PC-9 (cell line): ENCODE data around the gene EFCAB11. TPM values are rescaled to one million over a fixed set of nuclear protein-coding genes. Genes with fewer than 3 reads are reported as not detected.

Experiments used
- BruUV-seq: library from RNA; stranded (reverse); fragments of 400-500 nt; replicated peaks from 2 replicates; lab custom pipeline; 2021; lab: Mats Ljungman, UMichigan
- CTCF ChIA-PET: fragments of 300-600 bp; sonication (Branson Sonifier 250); formaldehyde crosslinking; loops from one replicate; lab custom pipeline; 2022; ENCODE audit warnings: antibody characterized with exemption; lab: Charles Lee
- POLR2A ChIA-PET: fragments of 300-600 bp; sonication (Branson Sonifier 250); formaldehyde crosslinking; loops from one replicate; lab custom pipeline; 2022; ENCODE audit warnings: antibody characterized with exemption; ENCODE audit not compliant: unreplicated experiment; lab: Charles Lee
- DNase-seq, 2 experiments: peaks; one replicate each; pipeline versions ENCODE4 v3.0.0 to v3.0.0-alpha.2; 2015 to 2022; ENCODE audit warnings: mixed read lengths in 1 of 2
- H2AFZ ChIP-seq: fragments of 200-600 bp; sonication (generic); 2 replicates; pipeline ENCODE4 v1.8.1; 2017; ENCODE audit warnings: antibody characterized with exemption
- H3F3A ChIP-seq: fragments of 200-600 bp; sonication (generic); 2 replicates; pipeline ENCODE4 v1.8.1; 2017; ENCODE audit warnings: antibody characterized with exemption, mild to moderate bottlenecking, low read depth; ENCODE audit not compliant: insufficient read depth
- H3K27ac ChIP-seq: fragments of 200-600 bp; sonication (generic); 2 replicates; pipeline ENCODE4 v1.6.1; 2016; ENCODE audit warnings: mixed run types
- H3K27me3 ChIP-seq: fragments of 200-600 bp; sonication (generic); 2 replicates; pipeline ENCODE4 v1.6.1; 2016; ENCODE audit warnings: low read depth, mixed run types; ENCODE audit not compliant: insufficient read depth
- H3K36me3 ChIP-seq: fragments of 200-600 bp; sonication (generic); 2 replicates; pipeline ENCODE4 v1.6.1; 2016; ENCODE audit warnings: low read depth, mixed run types
- H3K4me1 ChIP-seq: fragments of 200-600 bp; sonication (generic); replicated peaks from 2 replicates; pipeline ENCODE4 v1.6.1; 2016; ENCODE audit warnings: mixed run types; ENCODE audit not compliant: insufficient read depth
- H3K4me2 ChIP-seq: fragments of 200-600 bp; sonication (generic); 2 replicates; pipeline ENCODE4 v1.6.1; 2017; ENCODE audit warnings: mixed run types
- H3K4me3 ChIP-seq: fragments of 200-600 bp; sonication (generic); 2 replicates; pipeline ENCODE4 v1.6.1; 2016; ENCODE audit warnings: mixed run types
- H3K79me2 ChIP-seq: fragments of 200-600 bp; sonication (generic); 2 replicates; pipeline ENCODE4 v1.6.1; 2017; ENCODE audit warnings: low read depth, mixed run types
- H3K9me2 ChIP-seq: fragments of 200-600 bp; sonication (generic); 2 replicates; pipeline ENCODE4 v1.8.1; 2017; ENCODE audit warnings: mild to moderate bottlenecking; ENCODE audit not compliant: insufficient read depth
- H3K9me3 ChIP-seq: fragments of 200-600 bp; sonication (generic); 2 replicates; pipeline ENCODE4 v1.8.1; 2016; ENCODE audit warnings: low read depth; ENCODE audit not compliant: insufficient read depth
- H4K20me1 ChIP-seq: fragments of 200-600 bp; sonication (generic); 2 replicates; pipeline ENCODE4 v1.8.1; 2017; ENCODE audit not compliant: insufficient read depth
- CTCF ChIP-seq: fragments of 200-600 bp; sonication (generic); conservative IDR thresholded peaks from 2 replicates; pipeline ENCODE4 v1.6.1; 2017; ENCODE audit warnings: mixed run types, antibody characterized with exemption, mild to moderate bottlenecking, moderate library complexity
- EZH2 ChIP-seq: fragments of 200-600 bp; sonication (generic); IDR thresholded peaks from 2 replicates; pipeline ENCODE4 v1.8.0; 2017; ENCODE audit warnings: antibody characterized with exemption, low read depth
- intact Hi-C: fragments of 100-400 bp; cut with micrococcal nuclease; formaldehyde crosslinking; loops from one replicate; pipeline ENCODE4 v1.10.0; 2022; ENCODE audit not compliant: unreplicated experiment
- total RNA-seq: library from RNA; stranded (reverse); gene quantifications from 2 replicates; pipeline ENCODE4 v1.2.3, GENCODE V29; 2021

Gene EFCAB11
- total RNA-seq, 1 experiment from 2014 or later, result 8.4 TPM

GRCh38 chr14:89941830-89942377, 12.6 kb downstream of the EFCAB11 start:
- Histone ChIP-seq H3F3A (no peaks in the 10 kb centered on the region), H3K36me3 (no peaks in the 10 kb centered on the region), H3K27me3 (no peaks in the 10 kb centered on the region), H4K20me1 (no peaks in the 10 kb centered on the region), H3K9me2 (no peaks in the 10 kb centered on the region), H3K9me3 (no peaks in the 10 kb centered on the region), H3K79me2 (no peaks in the 10 kb centered on the region), H3K4me1 (no peaks in the 10 kb centered on the region), H2AFZ (no peak overlapping the region), H3K27ac (no peak overlapping the region), H3K4me2 (no peak overlapping the region), H3K4me3 (no peak overlapping the region)
- no peak for TF ChIP-seq EZH2
- TF ChIP-seq CTCF, result no peak
- no peak for DNase-seq
- BruUV-seq, result no TSS peak
- ChIA-PET CTCF (no interaction called here), POLR2A (no interaction called here)
- intact Hi-C loops, result no loop called here

- Histone ChIP-seq H3F3A (no peaks in the 10 kb centered on the region), H3K4me2 (no peak overlapping the region), H2AFZ (no peak overlapping the region), H3K27me3 (no peaks in the 10 kb centered on the region), H3K4me3 (no peak overlapping the region), H3K79me2 (no peaks in the 10 kb centered on the region), H3K4me1 (no peaks in the 10 kb centered on the region), H3K27ac (no peak overlapping the region), H4K20me1 (no peaks in the 10 kb centered on the region), H3K9me3 (no peaks in the 10 kb centered on the region), H3K9me2 (no peaks in the 10 kb centered on the region), H3K36me3 (no peaks in the 10 kb centered on the region)
- no TSS peak for BruUV-seq
- intact Hi-C loops, result no loop called here
- TF ChIP-seq EZH2 (no peak), CTCF (no peak)
- POLR2A ChIA-PET, result no interaction called here
- CTCF ChIA-PET, result no interaction called here
- DNase-seq, result no peak
Observed at GRCh38 chr14:89936654-89937185, 17.8 kb downstream of the EFCAB11 start.

- H3K9me3 ChIP-seq, result no peaks in the 10 kb centered on the region
- no peak overlapping the region for H3K4me3 ChIP-seq
- H3K36me3 ChIP-seq, result no peaks in the 10 kb centered on the region
- no peak overlapping the region for H2AFZ ChIP-seq
- intact Hi-C loops, result no loop called here
- DNase-seq, result no peak
- H3K4me1 ChIP-seq, result no peaks in the 10 kb centered on the region
- H3K27me3 ChIP-seq, result no peaks in the 10 kb centered on the region
- H3K79me2 ChIP-seq, result no peaks in the 10 kb centered on the region
- BruUV-seq, result no TSS peak
- POLR2A ChIA-PET, result no interaction called here
- CTCF ChIA-PET, result no interaction called here
- no peaks in the 10 kb centered on the region for H3F3A ChIP-seq
- no peak overlapping the region for H3K4me2 ChIP-seq
- H3K27ac ChIP-seq, result no peak overlapping the region
- no peaks in the 10 kb centered on the region for H4K20me1 ChIP-seq
- no peaks in the 10 kb centered on the region for H3K9me2 ChIP-seq
- TF ChIP-seq CTCF, result no peak
- TF ChIP-seq EZH2, result no peak
Observed at GRCh38 chr14:89933002-89933401, 21.5 kb downstream of the EFCAB11 start.
